NCI-H1092 (cell line): ENCODE measurements around the gene SPTSSA.
A peak's percentile ranks its signal among the peaks of the same experiment; 100 is the strongest.
"Not testable (repeated sequence)": the region's sequence is repeated elsewhere in the genome, so short reads cannot be mapped to it uniquely, and the experiment has no call there.

Experiments
- DNase-seq: peaks from one replicate; lab custom pipeline; 2025; lab: John Stamatoyannopoulos, UW

The SPTSSA gene, protein sequence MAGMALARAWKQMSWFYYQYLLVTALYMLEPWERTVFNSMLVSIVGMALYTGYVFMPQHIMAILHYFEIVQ

GRCh38 chr14:34462132-34462893 lies at the start of gene SPTSSA:
Gene SPTSSA (minus strand): TSS chr14:34462240. CDS start chr14:34462207, 33 bp downstream.
- DNase-seq, result peak; percentile 92

GRCh38 chr14:34507884-34508283 lies 45.8 kb upstream of the SPTSSA start:
- no peak for DNase-seq

DNA sequence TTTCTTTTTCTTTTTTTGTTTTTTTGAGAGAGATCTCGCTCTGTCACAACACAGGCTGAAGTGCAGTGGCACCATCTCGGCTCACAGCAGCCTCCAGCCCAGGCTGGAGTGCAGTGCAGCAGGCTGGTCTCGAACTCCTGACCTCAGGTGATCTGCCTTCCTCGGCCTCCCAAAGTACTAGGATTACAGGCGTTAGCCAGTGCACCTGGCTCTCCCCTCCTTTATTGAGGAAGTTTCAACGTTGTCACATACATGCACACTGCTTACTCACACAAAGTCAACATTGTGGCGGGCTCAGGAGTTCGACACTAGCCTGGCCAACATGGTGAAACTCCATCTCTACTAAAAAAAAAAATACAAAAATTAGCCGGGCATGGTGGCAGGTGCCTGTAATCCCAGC lies 45.4 kb upstream of the SPTSSA start:
- no peak for DNase-seq

DNA sequence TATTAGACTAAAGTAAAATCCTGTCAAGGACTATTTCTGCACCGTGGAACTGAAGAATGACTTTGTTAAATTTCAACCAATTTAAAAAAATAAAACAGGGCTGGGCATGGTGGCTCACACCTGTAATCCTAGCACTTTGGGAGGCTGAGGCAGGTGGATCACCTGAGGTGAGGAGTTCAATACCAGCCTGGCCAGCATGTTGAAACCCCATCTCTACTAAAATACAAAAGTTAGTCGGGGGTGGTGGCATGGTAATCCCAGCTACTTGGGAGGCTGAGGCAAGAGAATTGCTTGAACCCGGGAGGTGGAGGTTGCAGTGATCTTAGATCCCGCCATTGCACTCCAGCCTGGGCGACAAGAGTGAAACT lies 43.1 kb upstream of the SPTSSA start:
- not testable (repeated sequence) for DNase-seq

DNA sequence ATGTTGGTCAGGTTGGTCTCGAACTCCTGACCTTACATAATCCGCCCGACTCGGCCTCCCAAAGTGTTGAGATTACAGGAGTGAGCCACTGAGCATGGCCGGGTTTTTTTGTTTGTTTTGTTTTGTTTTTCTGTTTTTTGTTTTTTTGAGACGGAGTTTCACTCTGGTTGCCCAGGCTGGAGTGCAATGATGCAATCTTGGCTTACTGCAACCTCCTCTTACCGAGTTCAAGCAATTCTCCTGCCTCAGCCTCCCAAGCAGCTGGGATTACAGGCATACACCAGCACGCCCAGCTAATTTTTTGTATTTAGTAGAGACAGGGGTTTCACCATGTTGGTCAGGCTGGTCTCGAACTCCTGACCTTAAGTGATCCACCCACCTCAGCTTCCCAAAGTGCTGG lies 42.0 kb upstream of the SPTSSA start:
- DNase-seq, result not testable (repeated sequence)

- no peak for DNase-seq
These were observed 40.6 kb upstream of the SPTSSA start for GRCh38 chr14:34502545-34503225.

- DNase-seq, result no peak
These were observed 40.0 kb upstream of the SPTSSA start for GRCh38 chr14:34502001-34502400.

- no peak for DNase-seq
These were observed 39.1 kb upstream of the SPTSSA start for GRCh38 chr14:34501004-34501580.

GRCh38 chr14:34498684-34499412 lies 36.8 kb upstream of the SPTSSA start:
- DNase-seq, result no peak

DNA sequence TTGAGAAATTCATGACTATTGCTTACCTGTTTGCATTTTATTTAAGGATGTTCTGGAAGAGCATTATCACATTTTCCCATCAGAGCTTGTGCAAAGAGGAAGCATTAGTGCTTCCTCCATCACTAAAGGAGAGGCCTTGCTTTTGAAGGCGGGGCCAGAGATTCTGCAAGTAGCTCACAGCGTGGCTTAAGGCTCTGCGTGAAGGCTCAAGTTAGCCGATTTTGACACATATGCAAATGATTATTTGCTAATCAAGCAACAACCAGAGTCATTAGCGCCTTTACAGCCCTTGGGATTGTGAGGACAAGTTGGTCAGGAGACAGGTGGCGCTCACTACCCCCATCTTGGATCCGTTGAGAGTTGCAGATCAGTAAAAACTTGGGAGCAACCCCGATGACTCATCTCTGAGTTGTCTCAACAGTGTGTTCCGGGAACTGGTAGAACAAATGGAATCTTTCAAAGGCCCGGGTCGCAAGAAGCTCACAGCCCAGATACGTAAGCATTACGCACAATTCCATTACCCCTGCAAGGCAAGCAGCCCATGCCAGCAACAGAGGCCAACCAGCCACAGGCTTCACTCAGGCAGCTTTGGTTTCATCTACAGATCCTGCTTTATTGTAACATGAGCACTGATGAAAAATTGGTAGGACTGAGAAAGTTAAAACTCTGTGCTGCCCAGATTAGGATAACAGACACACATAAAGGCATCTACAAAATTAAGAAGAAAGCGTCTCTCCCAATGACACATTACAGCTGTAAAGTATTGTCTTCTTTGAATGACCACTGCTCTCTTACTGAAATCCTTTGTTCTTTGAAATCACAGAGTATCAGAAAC lies 34.9 kb upstream of the SPTSSA start:
- no peak for DNase-seq

DNA sequence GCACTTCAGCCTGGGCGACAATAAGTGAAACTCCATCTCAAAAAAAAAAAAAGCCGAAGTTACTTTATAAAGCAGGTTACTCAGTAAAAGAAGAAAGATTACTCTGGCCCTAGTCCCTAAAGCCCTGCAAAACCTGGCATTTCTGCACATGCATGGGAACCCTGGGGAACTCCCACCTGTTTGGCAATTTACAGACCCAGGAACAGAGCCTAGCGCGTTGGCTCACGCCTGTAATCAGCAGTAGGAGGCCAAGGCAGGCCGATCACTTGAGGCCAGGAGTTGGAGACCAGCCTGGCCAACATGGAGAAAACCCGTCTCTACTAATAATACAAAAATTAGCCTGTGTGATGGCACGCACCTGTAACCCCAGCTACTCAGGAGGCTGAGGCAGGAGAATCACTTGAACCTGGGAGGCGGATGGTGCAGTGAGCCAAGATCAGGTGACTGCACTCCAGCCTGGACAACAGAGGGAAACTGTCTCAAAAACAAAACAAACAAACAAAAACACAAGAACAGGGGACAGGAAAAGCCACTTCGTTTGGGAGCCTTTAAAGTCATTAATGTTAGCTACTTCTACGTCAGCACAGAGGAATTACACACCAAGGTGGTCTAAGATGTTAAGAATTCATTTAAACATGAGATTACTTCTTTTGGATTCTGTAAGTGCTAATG lies 34.1 kb upstream of the SPTSSA start:
- no peak for DNase-seq

- DNase-seq, result no peak
These were observed 27.3 kb upstream of the SPTSSA start for GRCh38 chr14:34489324-34489723.

DNA sequence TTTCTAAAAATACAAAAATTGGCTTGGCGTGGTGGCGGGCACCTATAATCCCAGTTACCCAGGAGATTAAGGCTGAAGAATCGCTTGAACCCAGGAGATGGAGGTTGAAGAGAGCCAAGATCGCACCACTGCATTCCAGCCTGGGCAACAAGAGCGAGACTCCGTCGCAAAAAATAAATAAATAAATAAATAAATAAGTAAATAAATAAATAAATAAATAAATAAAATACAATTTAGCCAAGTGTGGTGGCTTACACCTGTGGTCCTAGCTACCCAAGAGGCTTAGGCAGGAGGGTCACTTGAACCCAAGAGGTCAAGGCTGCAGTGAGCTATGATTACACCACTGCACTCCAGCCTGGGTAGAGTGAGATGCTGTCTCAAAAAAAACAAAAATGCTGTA lies 26.5 kb upstream of the SPTSSA start:
- no peak for DNase-seq

- DNase-seq, result no peak
These were observed 22.7 kb upstream of the SPTSSA start for GRCh38 chr14:34484726-34485125.

GRCh38 chr14:34482463-34482862 lies 20.4 kb upstream of the SPTSSA start:
- no peak for DNase-seq

DNA sequence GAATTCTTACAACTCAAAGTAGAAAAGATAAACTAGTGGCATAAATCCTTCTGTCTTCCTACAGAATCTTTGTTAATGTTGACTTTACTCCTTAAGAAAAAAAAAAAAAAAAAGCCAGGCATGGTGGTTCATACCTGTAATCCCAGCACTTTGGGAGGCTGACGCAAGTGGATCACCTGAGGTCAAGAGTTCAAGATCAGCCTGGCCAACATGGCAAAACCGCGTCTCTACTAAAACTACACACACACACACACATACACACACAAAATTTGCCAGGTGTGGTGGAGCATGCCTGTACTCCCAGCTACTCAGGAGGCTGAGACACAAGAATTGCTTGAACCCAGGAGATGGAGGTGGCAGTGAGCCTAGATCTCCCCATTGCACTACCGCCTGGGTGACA lies 17.7 kb upstream of the SPTSSA start:
- DNase-seq, result no peak

DNA sequence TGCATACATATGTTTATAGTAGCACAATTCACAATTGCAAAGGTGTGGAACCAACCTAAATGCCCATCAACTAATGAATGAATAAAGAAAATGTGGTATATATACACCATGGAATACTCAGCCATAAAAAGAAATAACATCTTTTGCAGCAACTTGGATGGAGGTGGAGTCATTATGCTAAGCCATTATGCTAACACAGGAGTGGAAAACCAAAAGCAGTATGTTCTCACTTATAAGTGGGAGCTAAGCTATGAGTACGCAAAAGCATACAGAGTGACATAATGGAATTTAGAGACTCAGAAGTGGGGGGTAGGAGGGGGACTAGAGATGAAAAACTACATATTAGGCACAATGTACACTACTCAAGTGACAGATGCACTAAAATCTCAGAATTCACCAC lies 16.2 kb upstream of the SPTSSA start:
- no peak for DNase-seq

DNA sequence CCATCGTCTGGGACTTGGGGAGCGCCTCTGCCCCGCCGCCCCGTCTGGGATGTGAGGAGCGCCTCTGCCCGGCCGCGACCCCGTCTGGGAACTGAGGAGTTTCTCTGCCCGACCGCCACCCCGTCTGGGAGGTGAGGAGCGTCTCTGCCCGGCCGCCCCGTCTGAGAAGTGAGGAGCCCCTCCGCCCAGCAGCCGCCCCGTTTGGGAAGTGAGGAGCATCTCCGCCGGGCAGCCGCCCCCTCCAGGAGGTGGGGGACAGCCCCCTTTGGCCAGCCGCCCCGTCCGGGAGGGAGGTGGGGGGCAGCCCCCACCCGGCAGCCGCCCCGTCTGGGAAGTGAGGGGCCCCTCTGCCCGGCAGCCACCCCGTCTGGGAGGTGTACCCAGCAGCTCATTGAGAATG lies 14.0 kb upstream of the SPTSSA start:
- DNase-seq, result not testable (repeated sequence)

DNA sequence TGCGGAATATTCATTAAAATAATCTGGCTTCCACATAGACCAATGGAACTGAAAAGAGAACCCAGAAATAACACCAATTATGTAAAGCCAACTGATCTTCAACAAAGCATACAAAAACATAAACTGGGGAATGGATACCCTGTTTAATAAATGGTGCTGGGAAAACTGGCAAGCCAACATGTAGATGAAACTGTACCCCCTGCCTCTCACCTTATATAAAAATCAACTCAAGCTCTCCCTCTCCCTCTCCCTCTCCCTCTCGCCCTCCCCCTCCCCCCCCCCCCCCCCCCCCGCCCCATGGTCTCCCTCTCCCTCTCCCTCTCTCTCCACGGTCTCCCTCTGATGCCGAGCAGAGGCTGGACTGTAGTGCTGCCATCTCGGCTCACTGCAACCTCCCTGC lies 13.1 kb upstream of the SPTSSA start:
- no peak for DNase-seq

DNA sequence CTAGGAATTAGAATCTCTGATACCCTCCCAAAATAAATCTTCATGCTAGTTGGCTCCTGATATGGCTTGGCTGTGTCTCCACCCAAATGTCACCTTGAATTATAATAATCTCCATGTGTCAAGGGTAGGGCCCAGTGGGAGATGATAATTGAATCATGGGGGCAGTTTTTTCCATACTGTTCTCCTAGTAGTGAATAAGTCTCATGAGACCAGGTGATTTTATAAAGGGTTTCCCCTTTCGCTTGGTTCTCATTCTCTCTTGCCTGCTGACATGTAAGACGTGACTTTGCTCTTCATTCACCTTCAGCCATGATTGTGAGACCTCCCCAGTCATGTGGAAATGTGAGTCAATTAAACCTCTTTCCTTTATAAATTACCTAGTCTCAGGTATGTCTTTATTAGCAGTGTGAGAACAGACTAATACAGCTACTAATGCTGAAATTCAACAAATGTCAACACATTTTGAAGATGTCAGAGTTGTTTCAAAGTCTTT lies 12.2 kb upstream of the SPTSSA start:
- no peak for DNase-seq
